Mesothelial cell of epicardium (in vitro differentiated cells): ENCODE measurements around the gene DHRS3. TPM values are rescaled to one million over a fixed set of nuclear protein-coding genes. Genes with fewer than 3 reads are reported as not detected.

ENCODE experiments used
- DNase-seq, 2 experiments: peaks; one replicate each; pipeline ENCODE4 v3.0.0; 2021; ENCODE audit warnings: low spot score in 2 of 2; ENCODE audit not compliant: unreplicated experiment in 2 of 2
- H3K27ac Mint-ChIP-seq: 2 replicates; pipeline ENCODE4 v1.8.0; 2021; ENCODE audit warnings: mixed read lengths
- H3K27me3 Mint-ChIP-seq: 2 replicates; pipeline ENCODE4 v1.8.0; 2021; ENCODE audit warnings: low read depth, mixed read lengths
- H3K36me3 Mint-ChIP-seq: 2 replicates; pipeline ENCODE4 v1.8.0; 2021; ENCODE audit warnings: mixed read lengths
- H3K4me1 Mint-ChIP-seq: 2 replicates; pipeline ENCODE4 v1.8.0; 2021; ENCODE audit warnings: mixed read lengths
- H3K4me3 Mint-ChIP-seq: 2 replicates; pipeline ENCODE4 v1.8.0; 2021; ENCODE audit warnings: mild to moderate bottlenecking, moderate library complexity, mixed read lengths
- H3K9me3 Mint-ChIP-seq: 2 replicates; pipeline ENCODE4 v1.8.0; 2021; ENCODE audit warnings: mixed read lengths
- total RNA-seq: library from RNA; stranded (reverse); gene quantifications from 3 replicates; pipeline ENCODE4 v1.2.1, GENCODE V29; 2021
- TF ChIP-seq, protein P1 (sequence below): fragments of 200-600 bp; sonication (generic); IDR thresholded peaks from one replicate; pipeline ENCODE4 v1.5.0; 2021; ENCODE audit warnings: antibody characterized with exemption; ENCODE audit not compliant: unreplicated experiment

Gene DHRS3
- total RNA-seq, 1 donor from 2014 or later = 1,086 TPM

DNA sequence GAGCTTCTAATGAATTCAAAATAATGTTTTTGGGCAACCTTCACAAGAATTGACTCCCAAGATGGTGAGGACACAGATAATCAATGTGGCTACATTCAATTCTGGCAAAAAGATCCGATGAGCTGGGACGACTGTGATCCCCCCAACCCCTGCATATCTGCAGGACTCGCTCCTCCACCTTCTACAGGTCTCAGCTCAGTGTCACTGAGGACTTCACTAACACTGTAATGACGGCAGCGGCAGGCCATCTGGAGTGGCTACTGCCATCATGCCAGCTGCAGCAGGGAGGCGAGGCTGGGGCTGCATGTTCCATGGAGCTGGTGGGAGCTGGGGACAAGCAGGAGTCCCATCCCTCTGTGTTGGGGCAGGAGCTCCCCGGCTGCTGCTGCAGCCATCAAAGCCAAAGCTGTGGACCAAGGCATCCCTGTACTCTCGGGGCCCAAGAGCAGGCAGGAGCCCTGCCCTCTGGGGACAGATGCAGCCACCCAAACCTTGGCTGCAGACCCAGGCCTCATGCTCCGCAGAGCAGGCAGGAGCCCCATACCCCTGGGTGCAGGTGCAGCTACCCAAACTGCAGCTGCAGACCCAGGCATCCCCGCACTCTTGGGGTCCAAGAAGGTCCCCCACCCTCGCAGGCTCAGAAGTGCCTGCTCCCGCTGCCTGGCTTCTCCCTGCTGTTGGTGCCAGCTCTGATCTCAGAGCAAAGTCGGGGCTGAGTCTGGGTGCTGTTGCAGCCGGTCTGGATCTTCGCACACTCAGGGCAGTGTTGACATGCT, 12.2 kb upstream of the DHRS3 start:
- TF ChIP-seq, protein P1, sequence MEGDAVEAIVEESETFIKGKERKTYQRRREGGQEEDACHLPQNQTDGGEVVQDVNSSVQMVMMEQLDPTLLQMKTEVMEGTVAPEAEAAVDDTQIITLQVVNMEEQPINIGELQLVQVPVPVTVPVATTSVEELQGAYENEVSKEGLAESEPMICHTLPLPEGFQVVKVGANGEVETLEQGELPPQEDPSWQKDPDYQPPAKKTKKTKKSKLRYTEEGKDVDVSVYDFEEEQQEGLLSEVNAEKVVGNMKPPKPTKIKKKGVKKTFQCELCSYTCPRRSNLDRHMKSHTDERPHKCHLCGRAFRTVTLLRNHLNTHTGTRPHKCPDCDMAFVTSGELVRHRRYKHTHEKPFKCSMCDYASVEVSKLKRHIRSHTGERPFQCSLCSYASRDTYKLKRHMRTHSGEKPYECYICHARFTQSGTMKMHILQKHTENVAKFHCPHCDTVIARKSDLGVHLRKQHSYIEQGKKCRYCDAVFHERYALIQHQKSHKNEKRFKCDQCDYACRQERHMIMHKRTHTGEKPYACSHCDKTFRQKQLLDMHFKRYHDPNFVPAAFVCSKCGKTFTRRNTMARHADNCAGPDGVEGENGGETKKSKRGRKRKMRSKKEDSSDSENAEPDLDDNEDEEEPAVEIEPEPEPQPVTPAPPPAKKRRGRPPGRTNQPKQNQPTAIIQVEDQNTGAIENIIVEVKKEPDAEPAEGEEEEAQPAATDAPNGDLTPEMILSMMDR = no peak
- Mint-ChIP-seq H3K36me3 (no peaks in the 10 kb centered on the region), H3K4me3 (no peak overlapping the region), H3K27ac (no peak overlapping the region), H3K4me1 (peaks cover 24% of the 10 kb centered on the region), H3K9me3 (peaks cover 11% of the 10 kb centered on the region), H3K27me3 (no peaks in the 10 kb centered on the region)
- DNase-seq = no peak

DNA sequence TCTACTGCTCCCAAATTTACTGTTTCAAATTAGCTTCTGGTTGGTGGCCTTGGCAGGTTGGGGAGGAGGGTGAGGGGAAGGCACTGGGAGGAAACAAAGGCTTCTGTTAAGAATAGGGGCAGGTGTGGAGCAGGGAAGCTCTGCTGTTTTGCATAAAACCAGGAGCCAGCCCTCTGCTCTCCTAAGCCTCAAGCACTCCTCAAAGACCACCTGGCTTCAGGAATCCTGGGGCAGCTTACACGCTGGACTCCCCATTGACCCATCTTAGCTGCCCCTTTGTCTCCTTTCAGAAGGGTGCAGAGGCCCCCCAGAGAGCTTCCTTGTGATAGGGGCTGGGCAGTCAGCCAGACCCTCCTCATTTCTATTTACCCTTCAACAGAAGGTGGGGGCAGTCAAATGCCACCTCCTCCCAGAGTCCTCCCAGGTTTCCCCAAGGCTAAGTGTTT, 11.5 kb upstream of the DHRS3 start:
- DNase-seq = no peak
- H3K4me1 Mint-ChIP-seq = peaks cover 26% of the 10 kb centered on the region
- H3K27ac Mint-ChIP-seq = peak overlapping the region; percentile 12
- no peaks in the 10 kb centered on the region for H3K27me3 Mint-ChIP-seq
- no peak overlapping the region for H3K4me3 Mint-ChIP-seq
- TF ChIP-seq, protein P1 = no peak
- H3K36me3 Mint-ChIP-seq = no peaks in the 10 kb centered on the region
- H3K9me3 Mint-ChIP-seq = peaks cover 9% of the 10 kb centered on the region

DNA sequence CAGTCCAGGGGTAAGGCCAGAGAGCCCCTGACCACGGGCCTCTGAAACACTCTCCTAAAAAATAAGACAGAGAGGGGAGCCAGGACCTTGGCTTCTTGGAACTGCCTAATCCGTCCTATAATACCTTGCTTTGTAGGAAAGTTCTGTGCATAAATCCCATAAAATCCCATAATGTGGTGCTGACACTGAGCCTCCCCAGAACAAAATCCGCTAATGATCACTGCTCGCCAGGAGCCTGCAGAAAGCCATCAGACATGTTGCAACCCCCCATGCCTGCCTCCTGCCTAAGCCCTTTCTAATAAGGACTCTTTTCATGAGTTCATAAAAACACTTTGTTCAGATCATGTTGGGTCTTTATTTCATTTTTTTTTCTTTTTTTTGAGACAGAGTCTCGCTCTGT, 9.3 kb upstream of the DHRS3 start:
- no peak for DNase-seq
- Mint-ChIP-seq H3K36me3 (no peaks in the 10 kb centered on the region), H3K27me3 (no peaks in the 10 kb centered on the region), H3K4me1 (peaks cover 44% of the 10 kb centered on the region), H3K4me3 (no peak overlapping the region), H3K9me3 (peaks cover 4% of the 10 kb centered on the region), H3K27ac (peak overlapping the region; percentile 69)
- TF ChIP-seq, protein P1 = no peak

DNA sequence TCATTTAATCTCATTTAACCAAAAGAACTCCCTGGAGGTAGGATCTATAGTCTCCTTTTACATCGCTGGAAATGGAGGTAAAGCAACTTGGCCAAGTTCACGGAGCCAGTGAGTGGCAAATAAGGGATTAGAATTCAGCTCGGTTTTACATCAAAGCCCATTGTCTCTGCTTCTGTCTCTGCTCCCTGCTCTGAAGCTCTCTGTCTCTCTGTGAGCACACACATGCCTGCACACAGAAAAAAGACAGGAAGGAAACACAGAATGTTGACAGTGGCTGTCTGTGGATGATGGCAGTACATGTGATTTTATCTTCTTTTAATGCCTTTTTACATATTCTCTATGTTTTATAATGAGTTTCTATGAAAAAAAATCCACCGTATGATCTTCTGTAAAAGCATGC, 8.9 kb upstream of the DHRS3 start:
- TF ChIP-seq, protein P1 = no peak
- no peaks in the 10 kb centered on the region for H3K27me3 Mint-ChIP-seq
- peaks cover 48% of the 10 kb centered on the region for H3K4me1 Mint-ChIP-seq
- DNase-seq = no peak
- no peaks in the 10 kb centered on the region for H3K36me3 Mint-ChIP-seq
- peaks cover 1% of the 10 kb centered on the region for H3K9me3 Mint-ChIP-seq
- peak overlapping the region; percentile 69 for H3K27ac Mint-ChIP-seq
- no peak overlapping the region for H3K4me3 Mint-ChIP-seq

DNA sequence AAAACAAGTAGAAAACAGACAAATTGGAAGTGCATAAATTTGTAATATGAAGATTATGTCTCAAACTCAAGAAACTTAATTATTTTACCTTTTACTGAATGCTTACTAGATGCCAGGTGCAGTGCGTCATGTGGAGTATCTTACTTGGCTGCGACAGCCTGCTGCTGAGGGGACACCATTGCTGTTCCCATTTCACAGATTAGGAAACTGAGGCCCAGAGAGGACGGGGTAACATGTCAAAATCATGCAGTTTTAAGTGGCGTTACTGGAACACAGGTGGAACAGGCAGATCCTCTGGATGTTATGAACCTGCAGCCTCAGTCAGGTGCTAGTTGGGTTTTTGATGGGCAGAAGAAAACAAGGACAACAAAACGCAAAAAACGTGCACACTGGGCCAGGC, 7.3 kb upstream of the DHRS3 start:
- Mint-ChIP-seq H3K9me3 (no peaks in the 10 kb centered on the region), H3K4me1 (peaks cover 64% of the 10 kb centered on the region), H3K4me3 (no peak overlapping the region), H3K27ac (peak overlapping the region; percentile 18), H3K36me3 (no peaks in the 10 kb centered on the region), H3K27me3 (no peaks in the 10 kb centered on the region)
- DNase-seq = no peak
- TF ChIP-seq, protein P1 = no peak
